Spleen (tissue), 11 donors: Measurements from ENCODE around the gene IGFBP6. TPM values are rescaled to one million over a fixed set of nuclear protein-coding genes. Genes with fewer than 3 reads are reported as not detected.
A peak's percentile ranks its signal among the peaks of the same experiment; 100 is the strongest.

Experiments
- DNase-seq: peaks from one replicate; pipeline ENCODE4 v3.0.0-alpha.2; 2020
- H3K27ac ChIP-seq, 8 donors: fragments of 200-600 bp; sonication (generic) in 7 of 8; 1 replicate in 4 of 8; 2 replicates in 4 of 8; pipeline versions ENCODE4 v1.5.0 to v1.8.0; 2016 to 2021; ENCODE audit warnings: inconsistent platforms in 4 of 8, mild to moderate bottlenecking in 4 of 8, moderate library complexity in 1 of 8
- H3K27me3 ChIP-seq, 7 donors: fragments of 200-600 bp; sonication (generic) in 6 of 7; replicated peaks in 1 of 7; 1 replicate in 4 of 7; 2 replicates in 3 of 7; pipeline versions ENCODE4 v1.5.0 to v1.8.0; 2016 to 2021; ENCODE audit warnings: inconsistent platforms in 3 of 7, mild to moderate bottlenecking in 1 of 7
- H3K36me3 ChIP-seq, 6 donors: fragments of 200-600 bp; sonication (generic) in 5 of 6; 1 replicate in 4 of 6; 2 replicates in 2 of 6; pipeline versions ENCODE4 v1.5.0 to v1.8.0; 2016 to 2021; ENCODE audit warnings: inconsistent platforms in 2 of 6
- H3K4me1 ChIP-seq, 6 donors: fragments of 200-600 bp; sonication (generic) in 5 of 6; 1 replicate in 3 of 6; 2 replicates in 3 of 6; pipeline versions ENCODE4 v1.5.0 to v1.8.0; 2016 to 2021; ENCODE audit warnings: inconsistent platforms in 3 of 6
- H3K4me3 ChIP-seq, 8 donors: fragments of 200-600 bp; sonication (generic) in 7 of 8; 1 replicate in 4 of 8; 2 replicates in 4 of 8; pipeline versions ENCODE4 v1.5.0 to v1.8.0; 2016 to 2021; ENCODE audit warnings: inconsistent platforms in 4 of 8, mild to moderate bottlenecking in 4 of 8, moderate library complexity in 2 of 8
- H3K9me3 ChIP-seq, 8 donors: fragments of 200-600 bp; sonication (generic) in 7 of 8; 1 replicate in 4 of 8; 2 replicates in 4 of 8; pipeline versions ENCODE4 v1.5.0 to v1.8.0; 2016 to 2021; ENCODE audit warnings: inconsistent platforms in 4 of 8
- POLR2A ChIP-seq, 3 donors: fragments of 450-650 bp; IDR thresholded peaks; one replicate each; pipeline ENCODE4 v1.5.1; 2017; ENCODE audit warnings: antibody characterized with exemption in 3 of 3, mild to moderate bottlenecking in 1 of 3
- POLR2AphosphoS5 ChIP-seq, 3 donors: sonication (generic); formaldehyde crosslinking; IDR thresholded peaks; one replicate each; pipeline ENCODE4 v1.5.1; 2017; ENCODE audit warnings: antibody characterized with exemption in 3 of 3
- WGBS, 5 donors: extraction: QIAGEN DNeasy Blood & Tissue Kit in 3 of 5; methylation state at CpG; one replicate each; pipeline versions ENCODE4 v1.1.5 to v1.1.7; 2013 to 2018; 5-methylcytosine and 5-hydroxymethylcytosine counted together
- intact Hi-C: fragments of 100-400 bp; cut with DNase I; formaldehyde crosslinking; loops from one replicate; pipeline ENCODE4 v1.15.0; 2023; ENCODE audit warnings: low total_unique reads
- polyA plus RNA-seq, 3 donors: library from polyadenylated mRNA; stranded (reverse); fragments of 200-250 nt; gene quantifications; one replicate each; pipeline ENCODE4 v1.2.1, GENCODE V29; 2013
- total RNA-seq, 7 donors: library from RNA; depleted of rRNA in 3 of 7; stranded (reverse); fragments of >200 nt in 3 of 7; fragmentation: NEBNext Ultra II Directional in 4 of 7; extraction: Animal tissue kit (Norgen Biotek cat#: 25700) in 4 of 7; gene quantifications; one replicate each; pipeline versions ENCODE4 v1.1.0 to v1.2.1, GENCODE V29; 2016 to 2021
- TF ChIP-seq, protein P1 (sequence below), 11 experiments: fragments of 200-600 bp in 7 of 11; fragments of 450-650 bp in 4 of 11; sonication (generic) in 4 of 11; IDR thresholded peaks in 8 of 11; conservative IDR thresholded peaks in 3 of 11; 1 replicate in 7 of 11; 2 replicates in 4 of 11; pipeline versions ENCODE4 v1.4.0 to v1.8.0; 2016 to 2021; ENCODE audit warnings: antibody characterized with exemption in 11 of 11, inconsistent platforms in 4 of 11, mild to moderate bottlenecking in 1 of 11
- donor health status: healthy with polysubstance abuse.
- donor health status: DM: no; HTN: no; CAD: no; lungs with moderate emphysema.
- donor health status: DM: no; HTN: no; CAD: no.
- donor health status: Bipolar disorder and iron deficiency.
- donor health status: healthy.
- donor health status: DM: no; HTN: no; CAD: no.
- donor health status: DM: yes; HTN: yes; CAD: no.

The IGFBP6 gene
- total and polyA plus RNA-seq, 10 donors, result 35.2 to 183 (median 80.0) TPM

DNA sequence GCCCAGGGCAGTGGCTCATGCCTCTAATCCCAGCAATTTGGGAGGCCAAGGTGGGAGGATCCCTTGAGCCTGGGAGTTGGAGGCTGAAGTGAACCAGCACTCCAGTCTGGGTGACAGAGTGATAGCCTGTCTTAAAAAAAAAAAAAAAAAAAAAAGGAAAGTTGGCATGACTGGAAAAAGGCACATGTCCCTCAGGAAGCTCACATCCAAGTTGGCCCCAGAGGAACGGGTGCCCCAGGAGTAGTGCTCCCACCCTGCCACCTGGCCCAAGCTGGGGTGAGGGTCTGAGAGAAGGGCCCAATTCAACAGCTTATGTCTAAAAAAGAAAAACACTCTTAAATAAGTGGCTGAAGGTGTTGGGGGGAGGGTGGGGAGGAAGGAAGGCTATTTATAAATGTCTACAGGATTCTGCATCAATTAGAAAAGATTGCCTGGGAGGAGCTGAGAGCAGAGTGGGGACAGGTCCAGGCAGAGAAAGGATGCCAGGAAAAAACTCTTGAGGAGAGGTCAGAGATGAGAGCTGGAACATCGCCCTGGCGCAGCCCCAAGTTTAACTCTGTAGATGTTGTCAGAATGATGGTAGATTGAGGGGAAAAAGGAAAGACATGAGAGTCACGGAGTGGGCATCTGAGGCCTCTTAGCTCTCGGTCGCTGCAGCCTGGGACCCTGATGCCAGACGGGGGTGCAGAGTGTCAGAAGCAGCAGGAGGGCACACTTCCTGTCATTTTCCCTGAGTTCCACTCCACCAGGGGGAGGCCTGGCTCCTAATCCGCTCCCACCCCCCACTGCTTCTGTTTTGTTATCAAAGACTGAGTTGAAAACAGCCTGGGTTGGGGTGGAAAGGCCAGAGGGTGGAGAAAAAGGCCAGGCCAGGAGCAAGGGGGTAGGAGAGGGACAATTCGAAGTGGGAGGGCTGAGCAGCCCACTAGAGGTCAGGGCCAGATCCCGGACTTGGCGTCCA, 25.6 kb upstream of the IGFBP6 start:
- Histone ChIP-seq H3K9me3 (no peaks in the 10 kb centered on the region), H3K4me3 (no peak overlapping the region), H3K27ac (peak overlapping the region; percentile 70 to 94 (median 78)), H3K27me3 (no peaks in the 10 kb centered on the region), H3K36me3 (peaks cover 0 to 100% (median 39%) of the 10 kb centered on the region in 6 donors), H3K4me1 (peaks cover 19 to 100% (median 69%) of the 10 kb centered on the region in 6 donors)
- intact Hi-C loops, result loop anchor here (10.0 kb wide), 1 partner anchor 133 kb away; the partner anchor contains the start of gene ITGB7
- TF ChIP-seq, protein P1, sequence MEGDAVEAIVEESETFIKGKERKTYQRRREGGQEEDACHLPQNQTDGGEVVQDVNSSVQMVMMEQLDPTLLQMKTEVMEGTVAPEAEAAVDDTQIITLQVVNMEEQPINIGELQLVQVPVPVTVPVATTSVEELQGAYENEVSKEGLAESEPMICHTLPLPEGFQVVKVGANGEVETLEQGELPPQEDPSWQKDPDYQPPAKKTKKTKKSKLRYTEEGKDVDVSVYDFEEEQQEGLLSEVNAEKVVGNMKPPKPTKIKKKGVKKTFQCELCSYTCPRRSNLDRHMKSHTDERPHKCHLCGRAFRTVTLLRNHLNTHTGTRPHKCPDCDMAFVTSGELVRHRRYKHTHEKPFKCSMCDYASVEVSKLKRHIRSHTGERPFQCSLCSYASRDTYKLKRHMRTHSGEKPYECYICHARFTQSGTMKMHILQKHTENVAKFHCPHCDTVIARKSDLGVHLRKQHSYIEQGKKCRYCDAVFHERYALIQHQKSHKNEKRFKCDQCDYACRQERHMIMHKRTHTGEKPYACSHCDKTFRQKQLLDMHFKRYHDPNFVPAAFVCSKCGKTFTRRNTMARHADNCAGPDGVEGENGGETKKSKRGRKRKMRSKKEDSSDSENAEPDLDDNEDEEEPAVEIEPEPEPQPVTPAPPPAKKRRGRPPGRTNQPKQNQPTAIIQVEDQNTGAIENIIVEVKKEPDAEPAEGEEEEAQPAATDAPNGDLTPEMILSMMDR (IDR thresholded peaks at IDR 0.05 in 8 of 11, conservative IDR thresholded peaks at IDR 0.05 in 3 of 11), result peak in 2 of 11 experiments; percentile 15 to 26
- TF ChIP-seq POLR2A (IDR thresholded peaks at IDR 0.05) (no peak), POLR2AphosphoS5 (IDR thresholded peaks at IDR 0.05) (peak; percentile 32 to 64 (median 43))
- DNase-seq, result no peak
- 46 to 65% (median 62%) methylated on average over 11 of the region's 11 CpGs for WGBS, 5 donors

DNA sequence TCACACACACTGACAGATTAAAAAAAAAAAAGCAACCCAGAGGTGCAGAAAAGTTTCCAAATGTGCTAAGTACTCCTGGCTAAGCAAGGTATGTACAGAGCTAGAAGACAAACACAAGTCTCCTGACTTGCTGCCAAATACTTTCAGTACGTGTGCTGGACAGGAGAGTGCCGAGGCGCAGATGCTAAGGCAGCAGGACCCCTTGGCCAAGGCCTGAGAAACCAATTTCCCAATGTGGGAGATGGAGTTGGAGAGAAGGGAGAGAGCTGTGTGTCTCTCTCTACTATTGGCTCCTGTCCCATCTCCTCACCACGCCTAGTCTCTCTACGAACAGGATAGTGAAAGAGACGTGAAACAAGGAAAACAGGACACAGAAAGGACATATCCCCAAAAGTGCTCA, 23.6 kb upstream of the IGFBP6 start:
- intact Hi-C loops, result loop anchor here (10.0 kb wide), 1 partner anchor 131 kb away; the partner anchor contains the start of gene ITGB7
- 72 to 90% (median 83%) methylated on average over 6 of the region's 6 CpGs for WGBS, 5 donors
- TF ChIP-seq POLR2A (IDR thresholded peaks at IDR 0.05) (no peak), POLR2AphosphoS5 (IDR thresholded peaks at IDR 0.05) (no peak)
- TF ChIP-seq, protein P1 (IDR thresholded peaks at IDR 0.05 in 8 of 11, conservative IDR thresholded peaks at IDR 0.05 in 3 of 11), result no peak
- DNase-seq, result no peak
- peak overlapping the region in 6 of 8 donors; percentile 20 to 94 (median 69) for H3K27ac ChIP-seq
- no peaks in the 10 kb centered on the region for H3K27me3 ChIP-seq
- peaks cover 33 to 100% (median 74%) of the 10 kb centered on the region in 6 donors for H3K4me1 ChIP-seq
- peaks cover 0 to 89% (median 39%) of the 10 kb centered on the region in 6 donors for H3K36me3 ChIP-seq
- H3K9me3 ChIP-seq, result no peaks in the 10 kb centered on the region
- H3K4me3 ChIP-seq, result no peak overlapping the region

DNA sequence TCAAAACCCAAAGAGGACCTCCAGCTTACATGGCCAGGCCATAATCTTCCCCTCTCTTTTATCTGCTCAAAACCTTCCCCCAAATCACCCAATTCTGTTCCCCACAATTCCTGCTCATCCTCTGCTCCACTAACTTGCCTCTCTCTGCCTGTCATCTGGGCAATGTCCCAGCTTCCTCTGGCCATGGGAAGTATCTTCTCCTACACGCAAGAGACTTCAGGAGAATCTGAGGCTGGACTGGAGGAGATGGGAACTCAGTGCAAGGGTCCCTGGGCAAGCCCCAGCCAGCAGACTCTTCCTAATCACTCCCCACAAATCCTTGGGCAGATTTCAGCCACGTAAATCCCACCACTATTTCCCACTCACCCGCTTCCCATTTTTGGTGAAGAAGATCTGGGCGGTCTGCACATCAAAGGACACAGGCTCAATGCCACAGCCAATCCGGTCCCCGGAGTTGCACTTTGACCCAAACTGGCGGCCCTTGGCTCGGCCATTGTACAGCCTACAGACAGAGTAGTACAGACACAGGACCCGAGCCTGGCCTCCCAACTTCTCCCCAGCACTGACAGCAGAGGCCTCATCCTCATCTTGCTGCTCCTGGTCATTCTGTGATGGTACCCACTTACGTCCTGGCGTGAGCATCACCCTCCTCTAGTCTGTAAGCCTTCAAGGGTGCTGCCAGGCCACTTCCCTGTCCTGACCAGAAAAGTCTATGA, 23.0 kb upstream of the IGFBP6 start:
- peaks cover 0 to 84% (median 36%) of the 10 kb centered on the region in 6 donors for H3K36me3 ChIP-seq
- intact Hi-C loops, result loop anchor here (10.0 kb wide), 1 partner anchor 130 kb away; the partner anchor contains the start of gene ITGB7
- H3K27ac ChIP-seq, result peak overlapping the region in 5 of 8 donors; percentile 36 to 94 (median 70)
- peaks cover 33 to 97% (median 72%) of the 10 kb centered on the region in 6 donors for H3K4me1 ChIP-seq
- no peak for DNase-seq
- H3K9me3 ChIP-seq, result no peaks in the 10 kb centered on the region
- H3K4me3 ChIP-seq, result no peak overlapping the region
- WGBS, 5 donors, result 90 to 96% (median 93%) methylated on average over 8 to 11 of the region's 11 CpGs
- no peaks in the 10 kb centered on the region for H3K27me3 ChIP-seq
- TF ChIP-seq, protein P1 (IDR thresholded peaks at IDR 0.05 in 8 of 11, conservative IDR thresholded peaks at IDR 0.05 in 3 of 11), result no peak
- no peak for TF ChIP-seq POLR2A (IDR thresholded peaks at IDR 0.05)
- TF ChIP-seq POLR2AphosphoS5 (IDR thresholded peaks at IDR 0.05), result no peak
